Hepatocyte (in vitro differentiated cells): Measurements from ENCODE around the gene FGGY. TPM values are rescaled to one million over a fixed set of nuclear protein-coding genes. Genes with fewer than 3 reads are reported as not detected.

Source experiments
- DNase-seq: peaks from one replicate; pipeline ENCODE4 v3.0.0-alpha.2; 2016; ENCODE audit warnings: low spot score
- H2AFZ ChIP-seq: fragments of 200-600 bp; sonication (generic); 2 replicates; pipeline ENCODE4 v1.6.0; 2016; ENCODE audit warnings: antibody characterized with exemption, mild to moderate bottlenecking
- H3K27ac ChIP-seq: fragments of 200-600 bp; sonication (generic); 2 replicates; pipeline ENCODE4 v1.5.1; 2016; ENCODE audit warnings: mild to moderate bottlenecking
- H3K27me3 ChIP-seq: fragments of 200-600 bp; sonication (generic); 2 replicates; pipeline ENCODE4 v1.6.1; 2016
- H3K36me3 ChIP-seq: fragments of 200-600 bp; sonication (generic); replicated peaks from 2 replicates; pipeline ENCODE4 v1.5.1; 2016; ENCODE audit warnings: low read depth; ENCODE audit not compliant: insufficient read depth
- H3K4me1 ChIP-seq: fragments of 200-600 bp; sonication (generic); 2 replicates; pipeline ENCODE4 v1.5.1; 2016; ENCODE audit warnings: mild to moderate bottlenecking, moderate library complexity; ENCODE audit not compliant: insufficient read depth
- H3K4me2 ChIP-seq: fragments of 200-600 bp; sonication (generic); 2 replicates; pipeline ENCODE4 v1.6.0; 2016
- H3K4me3 ChIP-seq: fragments of 200-600 bp; sonication (generic); 2 replicates; pipeline ENCODE4 v1.5.1; 2016; ENCODE audit warnings: mild to moderate bottlenecking
- H3K79me2 ChIP-seq: fragments of 200-600 bp; sonication (generic); 2 replicates; pipeline ENCODE4 v1.6.0; 2017; ENCODE audit warnings: mild to moderate bottlenecking
- H3K9me2 ChIP-seq: fragments of 200-600 bp; sonication (generic); replicated peaks from 2 replicates; pipeline ENCODE4 v1.6.0; 2017; ENCODE audit warnings: mild to moderate bottlenecking; ENCODE audit not compliant: insufficient read depth
- H3K9me3 ChIP-seq: fragments of 200-600 bp; sonication (generic); 2 replicates; pipeline ENCODE4 v1.5.1; 2016; ENCODE audit warnings: low read depth, mild to moderate bottlenecking
- H4K20me1 ChIP-seq: fragments of 200-600 bp; sonication (generic); 2 replicates; pipeline ENCODE4 v1.6.0; 2016; ENCODE audit warnings: mild to moderate bottlenecking; ENCODE audit not compliant: insufficient read depth, poor library complexity, severe bottlenecking
- CTCF ChIP-seq: fragments of 200-600 bp; sonication (generic); IDR thresholded peaks from 2 replicates; pipeline ENCODE4 v1.5.1; 2016; ENCODE audit warnings: antibody characterized with exemption, mild to moderate bottlenecking; ENCODE audit not compliant: poor library complexity
- EZH2 ChIP-seq: fragments of 200-600 bp; sonication (generic); IDR thresholded peaks from 2 replicates; pipeline ENCODE4 v1.6.1; 2016; ENCODE audit warnings: antibody characterized with exemption, mild to moderate bottlenecking, borderline replicate concordance
- EZH2phosphoT487 ChIP-seq: fragments of 200-600 bp; sonication (generic); IDR thresholded peaks from one replicate; pipeline ENCODE4 v1.6.1; 2018; ENCODE audit warnings: antibody characterized with exemption, mild to moderate bottlenecking, low read depth, moderate library complexity; ENCODE audit not compliant: unreplicated experiment, severe bottlenecking
- WGBS: methylation state at CpG from one replicate; pipeline ENCODE4 v1.1.6; 2016; ENCODE audit warnings: low lambda C conversion rate; ENCODE audit errors: missing lambda C conversion rate; 5-methylcytosine and 5-hydroxymethylcytosine counted together
- polyA plus RNA-seq: library from polyadenylated mRNA; unstranded; fragments of >200 nt; fragmentation: Nextera tagmentation; extraction: Ambion mirVana; gene quantifications from 2 replicates; pipeline ENCODE4 v1.2.1, GENCODE V29; 2016
- total RNA-seq: library from RNA; depleted of rRNA; stranded (reverse); fragments of >200 nt; gene quantifications from 2 replicates; pipeline ENCODE4 v1.2.3, GENCODE V29; 2014

Gene FGGY
- total and polyA plus RNA-seq, 2 experiments from 2014 or later: 18.0 to 20.6 TPM

DNA sequence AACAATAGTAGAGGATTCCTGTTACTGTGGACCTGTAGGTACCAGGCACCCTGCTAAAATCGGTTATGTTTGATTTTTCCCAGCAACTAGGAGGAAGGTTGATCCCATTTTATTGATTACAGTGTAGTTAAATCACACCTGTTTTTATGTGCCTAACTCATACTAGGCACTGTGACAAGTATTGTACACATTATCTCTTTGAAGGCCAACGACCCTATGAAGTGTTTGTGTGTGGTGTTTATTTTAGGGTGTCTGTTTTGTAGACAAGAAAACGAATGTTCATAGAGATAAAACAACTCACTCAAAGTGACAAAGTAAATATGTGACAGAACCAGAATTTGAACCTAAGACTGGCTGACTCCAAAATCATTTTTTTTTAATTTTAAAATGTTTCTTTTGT, 49.5 kb downstream of the FGGY start:
- no peak overlapping the region for H3K27ac ChIP-seq
- no peaks in the 10 kb centered on the region for H3K27me3 ChIP-seq
- H3K4me1 ChIP-seq: no peaks in the 10 kb centered on the region
- TF ChIP-seq CTCF (no peak), EZH2phosphoT487 (no peak), EZH2 (no peak)
- no peaks in the 10 kb centered on the region for H3K9me2 ChIP-seq
- no peak overlapping the region for H3K4me3 ChIP-seq
- DNase-seq: no peak
- H4K20me1 ChIP-seq: no peaks in the 10 kb centered on the region
- H2AFZ ChIP-seq: no peak overlapping the region
- WGBS: 69% methylated on average over 3 of the region's 3 CpGs
- H3K4me2 ChIP-seq: no peak overlapping the region
- H3K9me3 ChIP-seq: no peaks in the 10 kb centered on the region
- H3K79me2 ChIP-seq: no peaks in the 10 kb centered on the region
- H3K36me3 ChIP-seq: no peaks in the 10 kb centered on the region

DNA sequence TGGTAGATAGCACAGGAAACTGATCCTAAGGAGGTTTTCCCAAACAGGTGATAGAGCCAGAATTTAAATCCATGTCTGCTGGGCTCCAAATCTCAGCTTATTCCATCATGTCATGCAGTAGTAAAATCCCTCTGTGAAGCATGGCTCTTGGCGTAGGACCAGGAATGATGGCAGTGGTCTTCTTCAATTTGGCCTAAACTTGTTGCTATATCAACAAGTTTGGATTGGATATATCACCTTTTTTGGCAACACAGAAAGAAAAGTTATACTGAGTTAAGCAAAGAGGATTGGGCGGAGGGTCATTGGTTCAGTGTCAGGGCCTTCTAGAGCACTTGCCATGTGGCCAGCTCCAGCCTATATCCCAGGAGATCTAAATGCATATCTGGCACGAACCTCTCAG, 52.2 kb downstream of the FGGY start:
- H4K20me1 ChIP-seq: no peaks in the 10 kb centered on the region
- no peak overlapping the region for H2AFZ ChIP-seq
- no peaks in the 10 kb centered on the region for H3K9me2 ChIP-seq
- no peaks in the 10 kb centered on the region for H3K27me3 ChIP-seq
- H3K4me3 ChIP-seq: no peak overlapping the region
- 90% methylated on average over 3 of the region's 3 CpGs for WGBS
- no peaks in the 10 kb centered on the region for H3K4me1 ChIP-seq
- no peak for DNase-seq
- H3K4me2 ChIP-seq: no peak overlapping the region
- H3K36me3 ChIP-seq: no peaks in the 10 kb centered on the region
- no peak for TF ChIP-seq CTCF
- no peak for TF ChIP-seq EZH2
- no peak for TF ChIP-seq EZH2phosphoT487
- H3K79me2 ChIP-seq: no peaks in the 10 kb centered on the region
- H3K9me3 ChIP-seq: no peaks in the 10 kb centered on the region
- H3K27ac ChIP-seq: no peak overlapping the region

GRCh38 chr1:59350521-59350920, 53.6 kb downstream of the FGGY start:
- Histone ChIP-seq H3K9me2 (no peaks in the 10 kb centered on the region), H3K4me2 (no peak overlapping the region), H3K9me3 (no peaks in the 10 kb centered on the region), H2AFZ (no peak overlapping the region), H3K27ac (no peak overlapping the region), H4K20me1 (no peaks in the 10 kb centered on the region), H3K79me2 (no peaks in the 10 kb centered on the region), H3K4me3 (no peak overlapping the region), H3K27me3 (no peaks in the 10 kb centered on the region), H3K36me3 (no peaks in the 10 kb centered on the region), H3K4me1 (peaks cover 13% of the 10 kb centered on the region)
- DNase-seq: no peak
- TF ChIP-seq EZH2phosphoT487: no peak
- TF ChIP-seq CTCF: no peak
- no peak for TF ChIP-seq EZH2
- 78% methylated on average over 2 of the region's 2 CpGs for WGBS

GRCh38 chr1:59352065-59352464, 55.2 kb downstream of the FGGY start:
- no peak for DNase-seq
- no peaks in the 10 kb centered on the region for H3K9me2 ChIP-seq
- H3K9me3 ChIP-seq: no peaks in the 10 kb centered on the region
- WGBS: 68% methylated on average over 1 of the region's 1 CpG
- H3K79me2 ChIP-seq: no peaks in the 10 kb centered on the region
- no peaks in the 10 kb centered on the region for H4K20me1 ChIP-seq
- H3K36me3 ChIP-seq: no peaks in the 10 kb centered on the region
- H3K4me2 ChIP-seq: no peak overlapping the region
- H3K27me3 ChIP-seq: no peaks in the 10 kb centered on the region
- H3K27ac ChIP-seq: no peak overlapping the region
- no peak for TF ChIP-seq EZH2phosphoT487
- no peak for TF ChIP-seq CTCF
- TF ChIP-seq EZH2: no peak
- H3K4me1 ChIP-seq: peaks cover 18% of the 10 kb centered on the region
- H3K4me3 ChIP-seq: no peak overlapping the region
- H2AFZ ChIP-seq: no peak overlapping the region
